GF-D8 (cell line): ENCODE measurements around the gene CLDN20.
"Not testable (repeated sequence)": the region's sequence is repeated elsewhere in the genome, so short reads cannot be mapped to it uniquely, and the experiment has no call there.

Experiments
- DNase-seq: peaks from one replicate; lab custom pipeline; 2025; lab: John Stamatoyannopoulos, UW

CLDN20 gene

DNA sequence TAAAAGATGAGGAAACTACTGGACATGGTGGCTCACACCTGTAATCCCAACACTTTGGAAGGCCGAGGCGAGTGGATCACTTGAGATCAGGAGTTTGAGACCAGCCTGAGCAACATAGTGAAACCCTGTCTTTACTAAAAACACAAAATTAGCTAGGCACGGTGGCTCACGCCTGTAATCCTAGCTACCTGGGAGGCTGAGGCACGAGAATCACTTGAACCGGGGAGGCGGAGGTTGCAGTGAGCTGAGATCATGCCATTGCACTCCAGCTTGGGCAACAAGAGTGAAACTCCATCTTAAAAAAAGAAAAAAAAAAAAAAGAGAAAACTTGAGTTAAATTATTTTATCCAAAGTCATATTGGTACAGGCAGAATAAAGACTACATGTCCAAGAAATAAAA lies 49.1 kb downstream of the CLDN20 start:
- DNase-seq: not testable (repeated sequence)

DNA sequence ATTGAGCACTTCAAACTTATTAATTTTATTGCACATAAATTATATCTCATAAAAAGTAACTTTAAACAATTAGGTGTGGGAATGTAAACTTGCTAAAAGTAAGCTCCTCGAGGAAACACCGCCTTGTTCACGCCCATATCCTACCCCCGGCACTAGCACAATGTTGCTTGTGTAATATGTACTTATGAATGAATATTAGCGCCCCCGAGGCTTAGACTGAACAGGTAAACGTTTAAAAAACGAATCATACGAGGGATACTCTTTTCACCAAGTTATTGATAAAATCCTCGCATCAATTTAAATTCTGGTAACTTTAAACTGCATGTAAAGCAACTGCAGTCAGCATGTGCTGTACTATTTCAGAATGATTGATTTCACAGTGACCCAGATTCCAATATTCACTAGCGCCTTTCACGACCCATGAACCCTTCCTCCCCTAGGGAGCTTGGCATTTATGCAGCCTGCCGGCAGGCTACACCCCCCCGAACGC lies 49.8 kb downstream of the CLDN20 start:
- no peak for DNase-seq

DNA sequence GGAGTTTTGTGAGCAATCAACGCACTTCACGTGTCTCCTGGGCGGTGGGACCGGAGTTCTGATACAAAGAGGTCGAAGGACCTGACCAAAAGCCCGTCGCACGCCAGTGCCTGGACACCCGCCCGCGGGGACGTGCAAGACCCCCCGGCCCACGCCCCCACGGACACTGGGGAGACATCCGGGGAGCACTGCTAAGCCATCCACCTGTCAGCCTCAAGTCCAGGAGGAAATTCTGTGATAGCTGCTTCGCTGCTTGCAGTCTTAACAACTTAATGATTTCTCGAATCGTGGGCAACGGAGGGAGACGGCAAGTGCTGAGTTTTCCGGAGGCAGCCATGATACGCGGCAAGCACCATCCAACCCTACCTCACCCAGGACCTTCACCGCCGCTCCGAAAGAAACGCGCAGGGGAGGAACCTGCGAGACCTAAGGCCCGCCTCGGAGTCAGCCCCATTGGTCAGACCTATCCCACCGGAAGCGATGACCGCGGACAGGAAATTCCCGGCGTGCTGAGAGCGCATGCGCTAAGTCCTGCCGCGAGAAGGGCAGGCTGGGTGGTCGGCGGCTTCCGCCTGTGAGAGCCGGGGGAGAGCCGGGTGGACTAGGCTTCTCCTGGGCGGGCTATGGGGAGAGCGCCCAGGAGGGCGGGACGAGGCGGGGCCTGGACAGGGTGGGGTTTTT lies 50.4 kb downstream of the CLDN20 start, which contains the start of gene TFB1M:
Gene TFB1M, minus strand, starts transcription at position 393 of the 681 bp plus-strand sequence. Its CDS starts 56 bp downstream, at position 337.
- DNase-seq: peak; percentile 93

DNA sequence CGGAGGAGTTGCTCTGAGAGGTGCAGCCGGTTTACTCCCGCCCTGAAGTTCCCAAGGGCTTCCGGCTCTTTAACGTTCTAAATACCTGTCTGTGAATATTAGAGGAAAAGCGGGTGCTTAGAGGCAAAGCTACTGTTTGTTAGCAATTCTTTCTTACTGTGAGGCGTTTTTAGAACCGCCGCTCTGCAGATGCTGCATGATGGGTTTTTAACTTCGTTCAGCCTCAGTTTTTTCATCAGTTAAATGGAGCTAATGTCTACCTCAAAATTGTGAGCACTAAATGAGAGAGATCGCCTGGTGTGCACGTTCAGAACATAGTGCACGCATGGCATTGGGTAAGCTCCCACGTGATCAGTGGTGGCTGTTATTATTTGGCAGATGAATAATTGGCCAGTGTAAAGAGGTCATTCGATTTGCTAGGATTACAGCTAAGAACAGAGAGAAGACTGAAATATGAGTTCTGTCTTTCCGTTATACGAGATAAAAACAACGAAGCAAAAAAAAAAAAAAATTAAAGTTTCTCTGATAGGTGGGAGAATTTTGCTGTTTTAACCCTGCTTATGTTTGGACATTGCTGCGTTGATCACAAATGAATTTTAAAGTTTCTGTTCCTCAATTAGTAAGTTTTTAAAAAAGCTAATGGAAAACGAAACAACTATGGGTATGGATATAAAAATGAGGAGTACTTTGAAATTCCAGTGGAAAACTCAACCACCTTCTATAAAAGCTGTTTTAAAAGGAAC lies 51.1 kb downstream of the CLDN20 start:
- peak; percentile 83 for DNase-seq

DNA sequence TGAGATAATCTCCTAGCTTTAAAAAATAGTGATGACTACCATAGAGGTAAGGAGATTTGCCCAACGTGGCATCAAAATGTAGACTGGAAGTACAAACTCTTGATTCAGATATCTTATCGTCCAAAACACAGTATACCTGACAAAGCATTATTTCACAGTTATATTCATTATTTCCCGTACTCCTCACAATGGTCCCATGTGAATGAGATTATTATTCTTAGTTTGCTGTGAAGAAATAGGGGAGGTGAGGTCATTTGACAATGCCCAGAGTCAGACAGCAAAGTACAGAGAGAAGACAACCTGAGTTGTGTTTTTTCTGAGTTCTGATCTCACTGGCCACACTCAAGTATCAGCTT lies 51.7 kb downstream of the CLDN20 start:
- DNase-seq: no peak

DNA sequence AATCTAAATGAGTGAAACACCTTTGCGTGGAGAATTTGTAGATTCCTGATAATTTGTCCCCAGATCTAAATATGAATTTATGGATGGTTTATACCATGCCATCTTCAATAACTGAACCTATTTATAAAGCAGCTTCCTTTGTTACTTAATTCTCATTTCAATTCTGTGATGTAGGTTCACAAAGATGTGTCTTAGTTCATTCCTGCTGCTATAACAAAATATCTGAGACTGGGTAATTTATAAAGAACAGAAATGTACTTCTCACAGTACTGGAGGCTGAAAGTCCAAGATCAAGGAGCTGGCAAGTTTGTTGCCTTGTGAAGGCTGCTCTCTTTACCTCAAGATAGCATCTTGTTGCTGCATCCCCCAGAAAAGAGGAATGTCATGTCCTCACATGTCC lies 52.6 kb downstream of the CLDN20 start:
- no peak for DNase-seq

DNA sequence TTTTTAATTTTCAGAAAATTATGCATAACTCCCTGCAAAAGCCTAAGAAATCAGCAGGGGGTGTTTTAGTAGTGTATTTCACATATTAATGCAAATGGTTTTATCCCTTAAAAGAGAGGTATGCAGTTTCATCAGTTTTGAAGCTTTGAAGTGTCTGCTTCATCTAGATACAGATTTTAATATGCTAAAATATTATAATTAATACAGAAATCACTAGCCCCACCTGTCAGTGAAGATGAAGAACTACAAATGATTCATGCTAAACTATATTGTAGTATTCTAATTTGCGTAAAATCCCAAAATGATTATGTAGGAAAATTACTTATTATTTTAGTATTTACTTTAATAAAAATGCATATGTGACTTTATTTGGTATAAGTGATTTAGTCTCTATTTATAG lies 53.4 kb downstream of the CLDN20 start:
- DNase-seq: no peak

DNA sequence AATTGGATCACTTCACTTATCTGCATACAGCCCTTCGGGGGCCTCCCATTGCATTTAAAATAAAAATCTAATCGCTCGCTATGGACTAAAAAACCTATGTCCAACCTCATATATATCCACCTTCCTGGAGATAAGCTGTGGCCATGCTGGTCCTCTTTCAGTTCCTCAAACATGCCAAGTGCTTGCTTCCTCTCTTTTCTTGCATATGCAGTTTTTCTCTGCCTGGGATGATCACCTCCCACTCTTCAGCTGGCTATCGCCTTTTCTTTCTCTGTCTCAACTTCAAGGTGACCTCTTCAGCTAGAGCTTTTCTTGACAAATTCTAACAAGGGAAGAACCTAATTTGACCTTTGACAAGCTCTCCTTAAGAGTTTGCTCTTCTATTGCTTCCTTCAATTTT lies 56.1 kb downstream of the CLDN20 start:
- DNase-seq: no peak

DNA sequence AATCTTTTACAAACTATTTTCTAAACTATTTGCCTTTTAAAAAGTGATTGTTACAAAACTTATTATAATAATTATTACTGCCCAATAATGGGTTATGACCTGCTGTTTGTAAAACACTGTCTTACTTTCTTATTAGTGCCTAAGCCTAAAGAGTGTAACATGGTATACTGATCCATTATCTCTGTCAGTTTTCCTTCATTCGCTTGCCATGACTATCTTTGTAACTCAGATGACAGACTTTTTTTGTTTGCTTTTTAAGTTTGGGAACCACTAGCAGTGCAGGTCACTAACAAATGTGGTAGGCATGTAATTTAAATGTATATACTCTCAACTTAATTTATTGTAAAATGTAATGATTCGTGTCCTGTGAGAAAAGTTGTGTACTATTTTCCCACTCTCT lies 60.4 kb downstream of the CLDN20 start:
- DNase-seq: no peak

DNA sequence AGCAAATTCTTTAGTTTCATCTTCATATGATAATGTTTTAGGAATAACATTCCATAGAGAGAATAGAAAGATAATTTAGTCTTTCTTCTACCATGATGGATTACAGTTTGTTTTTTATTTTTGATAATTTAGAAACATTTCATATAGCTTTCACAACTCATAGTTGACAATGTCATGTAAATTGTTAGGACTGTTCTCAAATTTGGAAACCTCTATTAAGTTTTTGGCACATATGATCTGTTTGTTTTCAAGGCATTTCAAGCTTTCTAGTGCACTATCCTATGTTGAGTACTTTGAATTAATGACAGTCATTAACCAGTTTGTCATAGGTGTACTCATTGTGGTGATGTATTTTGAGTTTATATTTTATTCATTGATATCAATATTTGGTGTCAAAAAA lies 61.2 kb downstream of the CLDN20 start:
- DNase-seq: no peak

DNA sequence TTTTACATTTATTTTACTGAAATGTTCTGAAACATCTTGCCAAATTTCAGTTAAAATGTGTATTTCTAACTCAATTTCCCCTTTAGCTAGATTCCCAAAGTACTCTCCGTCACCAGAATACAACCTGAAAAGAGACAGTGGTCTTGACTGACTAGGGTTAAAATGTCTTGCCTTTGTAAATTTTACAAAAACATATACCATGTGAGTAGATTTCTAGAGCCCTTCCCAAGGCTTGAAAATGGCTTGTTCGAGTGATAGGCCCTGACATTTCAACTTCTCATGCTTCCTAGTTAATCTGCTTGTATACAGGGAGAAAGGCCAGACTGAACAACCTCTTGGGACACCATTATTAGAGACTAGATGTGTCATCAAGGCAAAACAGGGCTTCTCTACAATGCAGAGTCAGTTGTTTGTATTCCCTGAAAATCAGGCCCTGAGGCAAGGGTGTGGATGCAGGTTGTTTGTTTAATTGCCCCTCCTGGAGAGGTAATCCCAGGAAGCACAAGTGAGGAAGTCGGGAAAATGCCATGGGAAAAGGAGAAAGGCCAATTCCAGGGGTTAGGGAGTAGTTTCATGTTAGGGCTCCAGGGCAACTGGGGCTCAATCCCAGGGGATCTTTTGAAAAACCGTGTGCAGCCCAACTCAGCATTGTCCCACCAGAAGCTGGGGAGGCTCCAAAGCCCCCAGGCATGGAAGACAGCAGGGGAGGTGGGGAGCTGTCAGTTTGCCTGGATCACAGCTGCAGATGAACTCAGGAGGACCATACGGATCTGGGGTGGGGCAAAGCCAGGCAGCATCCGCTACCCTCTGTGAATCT lies 62.1 kb downstream of the CLDN20 start:
- no peak for DNase-seq
